ELR (cell line): Measurements from ENCODE around the gene GABBR2.

Source experiments
- DNase-seq: peaks from one replicate; pipeline ENCODE4 v3.0.0-alpha.2; 2015; ENCODE audit warnings: low read depth

The GABBR2 gene

DNA sequence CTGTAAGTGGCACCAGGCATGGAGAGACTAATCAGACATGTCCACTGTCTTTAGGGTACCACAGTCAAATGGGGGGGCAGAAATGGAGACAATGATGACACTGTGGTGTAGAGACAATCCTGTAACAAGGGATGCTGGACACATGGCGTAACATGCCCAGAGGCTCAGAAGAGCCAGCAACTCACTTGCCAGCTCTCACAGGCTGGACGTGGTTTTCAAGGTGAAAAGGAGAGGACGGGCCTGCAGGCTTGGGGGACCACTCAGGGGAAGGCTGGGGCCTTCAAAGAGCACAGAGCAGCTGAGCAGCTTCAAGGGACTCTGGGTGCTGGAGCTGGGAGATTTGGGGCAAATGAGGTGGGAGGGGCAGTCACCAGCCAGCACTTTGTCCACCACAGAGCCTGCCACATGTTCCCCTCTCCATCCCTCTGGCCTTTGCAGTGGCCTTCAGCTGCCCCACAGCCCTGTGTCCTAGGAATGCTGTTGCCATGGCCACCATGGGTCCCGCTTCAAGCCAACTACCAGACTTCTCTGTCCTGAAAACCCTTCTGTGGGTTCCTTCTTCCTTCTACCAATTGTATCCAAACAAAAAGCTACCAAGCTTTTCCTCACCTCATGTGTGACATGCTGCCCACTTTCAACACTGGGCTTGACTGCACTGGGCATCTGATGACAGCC lies 140.4 kb downstream of the GABBR2 start:
- DNase-seq: no peak

- DNase-seq: no peak
Observed at GRCh38 chr9:98567540-98568233, 141.0 kb downstream of the GABBR2 start.

GRCh38 chr9:98565152-98566135 lies 143.3 kb downstream of the GABBR2 start:
- DNase-seq: no peak

GRCh38 chr9:98564714-98565113 lies 144.0 kb downstream of the GABBR2 start:
- no peak for DNase-seq

DNA sequence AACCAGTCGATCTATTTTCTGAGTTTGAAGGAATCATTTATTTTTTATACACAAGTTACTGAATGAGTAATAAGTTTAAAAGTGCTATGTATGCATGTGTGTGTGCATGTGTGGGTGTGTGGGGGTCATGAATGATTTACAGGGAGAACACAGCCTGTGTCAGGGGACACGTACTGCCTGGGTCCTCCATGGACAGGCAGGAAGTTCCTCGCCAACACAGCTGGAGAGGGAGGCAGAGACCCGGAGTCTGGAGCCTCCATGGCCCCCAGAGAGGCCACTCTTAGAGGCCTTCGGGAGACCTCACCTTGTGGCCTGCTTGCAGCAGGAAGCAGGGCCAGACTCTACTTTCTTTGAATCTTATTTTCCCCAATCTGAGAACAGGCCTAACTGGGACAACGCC lies 144.7 kb downstream of the GABBR2 start:
- DNase-seq: no peak

DNA sequence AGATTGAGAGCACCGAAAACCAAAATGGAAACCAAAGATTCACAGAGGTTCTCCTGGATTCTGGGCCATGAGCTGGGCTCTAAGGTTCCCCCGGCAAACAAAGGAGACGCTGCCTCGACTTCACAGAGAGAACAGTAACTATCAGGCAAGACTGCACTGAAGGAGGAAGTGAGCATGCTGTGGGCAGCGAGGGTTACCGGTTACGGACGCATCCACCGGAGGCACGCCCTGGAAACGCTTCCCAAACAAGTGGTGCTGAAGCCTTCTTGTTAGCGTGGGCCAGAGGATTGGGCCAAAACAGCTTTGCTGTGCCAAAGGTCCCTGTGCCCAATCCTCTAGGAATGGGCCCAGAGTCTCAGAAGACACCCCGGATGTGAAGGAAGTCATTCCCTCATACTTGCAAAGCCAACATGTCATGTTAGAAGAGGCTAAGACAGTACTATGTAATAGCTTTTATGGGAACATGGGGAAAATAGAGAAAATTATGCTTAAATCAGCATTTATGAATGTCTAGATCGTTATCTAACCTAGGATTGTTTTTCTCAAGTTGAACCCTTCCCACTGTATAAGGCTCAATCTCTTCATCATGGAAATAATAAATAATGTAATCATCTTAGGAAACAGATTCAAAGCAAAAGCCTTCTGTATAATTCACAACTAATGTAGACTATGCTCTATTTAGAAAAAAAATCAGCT lies 145.4 kb downstream of the GABBR2 start:
- DNase-seq: no peak

DNA sequence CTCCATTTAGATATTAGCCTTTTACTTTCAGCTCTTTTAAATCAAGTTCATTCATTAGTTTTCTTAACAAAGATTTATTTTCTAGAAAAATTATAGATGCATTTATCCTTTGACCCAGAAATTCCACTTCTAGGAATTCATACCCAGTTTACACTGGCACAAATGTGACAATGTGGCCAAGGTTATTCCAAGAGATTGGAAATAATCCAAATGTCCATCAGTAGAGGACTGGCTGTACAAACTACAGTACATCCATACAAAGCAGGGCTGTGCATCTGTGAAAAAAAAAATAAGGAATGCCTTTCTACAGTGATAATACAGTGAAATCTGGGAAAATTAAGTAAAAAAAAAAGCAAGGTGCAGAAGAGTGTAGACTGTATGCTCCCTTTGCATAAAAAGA lies 149.2 kb downstream of the GABBR2 start:
- no peak for DNase-seq

GRCh38 chr9:98558575-98558974 lies 150.2 kb downstream of the GABBR2 start:
- peak; percentile 19 for DNase-seq

DNA sequence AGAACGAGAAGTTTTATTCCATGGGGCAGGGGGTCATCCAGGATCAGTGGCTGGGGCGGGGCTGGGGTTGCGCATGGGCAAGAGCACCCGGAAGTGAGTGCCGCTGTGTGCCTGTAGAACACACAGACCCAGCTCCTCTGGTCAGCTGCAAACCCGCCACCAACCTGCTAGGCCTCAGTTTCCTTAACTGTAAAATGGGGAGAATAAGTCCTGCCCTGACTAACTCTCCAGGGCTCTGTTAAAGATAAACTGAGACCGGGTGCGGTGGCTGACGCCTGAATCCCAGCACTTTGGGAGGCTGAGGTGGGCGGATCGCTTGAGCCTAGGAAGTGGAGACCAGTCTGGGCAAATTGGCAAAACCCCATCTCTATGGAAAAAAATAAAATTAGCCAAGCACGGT lies 152.2 kb downstream of the GABBR2 start:
- DNase-seq: no peak

GRCh38 chr9:98555651-98556465 lies 152.9 kb downstream of the GABBR2 start:
- no peak for DNase-seq

DNA sequence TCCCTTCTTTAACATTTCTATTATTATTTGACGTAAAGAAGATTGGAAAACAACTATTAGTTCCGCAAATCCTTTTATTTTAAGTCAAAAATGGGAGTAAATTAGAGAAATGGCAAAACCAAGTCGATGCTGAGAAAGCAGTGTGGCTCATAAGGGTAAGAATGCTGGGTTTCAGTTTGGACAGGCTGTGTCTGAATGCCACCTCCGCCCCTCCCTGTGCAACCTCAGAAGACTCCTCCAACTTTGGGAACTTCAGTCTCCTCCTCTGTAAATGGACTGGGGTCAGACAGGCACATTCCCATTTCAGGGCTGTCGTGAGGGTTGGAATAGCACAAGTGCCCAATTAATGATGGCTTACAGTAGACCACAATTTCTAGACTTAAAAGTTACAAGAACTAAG lies 154.0 kb downstream of the GABBR2 start:
- DNase-seq: no peak

GRCh38 chr9:98552331-98552730 lies 156.4 kb downstream of the GABBR2 start:
- DNase-seq: peak; percentile 61

- DNase-seq: peak; percentile 81
Observed at GRCh38 chr9:98551511-98552286, 157.0 kb downstream of the GABBR2 start.

DNA sequence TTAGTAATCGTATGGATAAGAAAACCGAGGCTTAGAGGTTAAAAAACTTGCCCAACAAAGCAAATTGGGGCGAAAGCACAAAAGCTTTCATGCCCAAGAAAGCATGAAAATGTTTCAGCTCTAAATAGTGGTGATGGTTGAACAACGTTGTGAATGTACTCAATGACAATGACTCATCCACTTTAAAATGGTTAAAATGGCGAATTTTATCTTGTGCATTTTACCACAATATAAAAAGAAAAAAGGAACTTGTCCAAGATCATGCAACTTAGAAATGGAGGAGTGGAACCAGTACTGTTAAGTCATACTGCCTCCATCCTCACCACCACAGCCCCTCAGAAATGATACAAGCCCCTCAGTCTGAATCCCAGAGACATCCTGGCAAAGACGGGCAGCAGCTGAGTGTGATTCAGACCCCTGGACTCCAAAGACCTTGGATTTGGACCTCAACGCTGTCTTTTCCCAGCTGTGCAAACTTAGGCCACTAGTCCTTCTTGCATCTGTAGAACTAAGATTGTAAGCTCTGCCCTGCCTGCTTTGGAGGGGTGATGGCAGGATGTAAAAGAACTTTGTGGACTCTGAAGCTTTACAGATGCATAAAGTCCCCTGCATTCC lies 158.4 kb downstream of the GABBR2 start:
- DNase-seq: peak; percentile 11

- DNase-seq: no peak
Observed at GRCh38 chr9:98549401-98549800, 159.3 kb downstream of the GABBR2 start.

DNA sequence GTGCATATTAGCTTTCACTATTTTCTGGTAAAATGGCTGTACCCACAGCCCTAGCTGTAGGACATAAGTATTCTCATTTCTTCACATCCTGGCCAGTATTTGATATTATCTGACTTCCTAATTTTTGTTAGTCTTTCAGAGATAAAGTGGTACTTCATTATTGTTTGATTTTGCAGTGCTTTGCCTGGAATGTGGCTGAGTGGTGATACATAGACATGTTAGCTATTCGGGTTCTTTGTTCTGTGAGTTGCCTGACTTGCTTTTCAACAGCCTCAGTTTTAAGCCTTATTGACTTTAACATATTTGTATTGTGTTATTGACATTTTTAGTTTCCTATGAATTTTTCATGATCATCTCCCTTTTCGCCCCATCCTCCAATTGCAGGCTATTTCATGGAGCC lies 161.1 kb downstream of the GABBR2 start:
- DNase-seq: no peak

DNA sequence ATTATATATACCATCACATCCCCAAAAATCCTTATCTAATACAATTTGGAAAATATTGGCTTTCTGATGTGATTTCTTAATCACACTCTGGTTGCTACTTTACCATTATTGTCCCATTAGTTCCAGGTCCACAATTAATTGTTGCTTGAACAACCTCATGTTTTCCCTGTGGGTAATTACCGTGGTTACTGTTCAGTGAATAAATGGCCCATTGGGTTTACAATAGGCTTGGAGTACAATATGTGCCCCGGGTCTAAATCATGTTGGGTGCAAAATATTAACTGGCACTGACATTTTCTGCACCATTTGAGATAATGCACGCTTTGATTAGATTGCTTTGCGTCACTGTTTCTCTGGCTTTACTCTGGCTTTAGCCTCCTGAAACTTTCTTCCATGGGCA lies 163.7 kb downstream of the GABBR2 start:
- no peak for DNase-seq

DNA sequence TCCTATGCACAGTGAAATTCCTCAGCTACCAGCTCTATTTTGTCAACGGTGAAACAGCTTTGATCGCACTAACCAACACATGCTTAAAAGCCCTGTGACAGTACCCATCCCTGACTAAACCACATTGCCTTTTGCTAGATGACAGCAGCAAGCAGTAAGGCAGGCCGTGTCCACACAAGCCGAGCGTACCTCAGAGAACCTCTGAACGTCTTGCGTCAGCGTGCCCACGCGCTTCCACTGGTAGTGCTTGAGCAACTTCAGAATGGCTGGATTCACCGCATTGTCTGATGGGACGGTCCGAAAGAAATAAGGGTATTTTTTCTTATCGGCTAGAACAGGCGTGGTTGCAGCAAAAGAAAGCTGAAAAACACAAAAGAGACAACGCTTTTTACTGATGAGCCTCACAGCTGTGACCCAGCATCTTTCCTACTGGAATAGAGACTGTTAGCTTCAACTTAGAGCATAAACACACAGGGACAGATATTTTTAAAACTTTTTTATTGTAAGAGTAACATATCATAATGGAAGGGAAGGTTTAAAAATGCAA lies 167.0 kb downstream of the GABBR2 start:
- DNase-seq: no peak

DNA sequence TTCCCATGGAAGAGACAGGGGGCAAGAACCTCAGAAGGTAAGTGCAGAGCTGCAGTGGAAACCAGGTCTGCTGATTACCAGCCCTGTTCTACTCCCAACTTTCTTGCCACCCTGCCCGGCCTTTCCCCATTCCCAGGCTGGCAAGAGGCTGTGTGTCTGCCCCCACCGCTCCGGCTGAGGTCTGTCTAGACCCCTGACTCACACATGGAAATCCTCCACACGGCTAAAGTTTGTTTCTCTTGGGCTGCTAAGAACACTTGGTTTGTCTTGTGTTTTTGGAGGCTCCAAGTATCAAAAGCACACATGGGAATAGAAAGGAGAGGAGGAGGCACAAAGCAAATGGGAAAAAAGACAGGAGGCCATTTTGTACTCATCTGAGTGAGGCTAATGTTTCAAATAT lies 168.3 kb downstream of the GABBR2 start:
- DNase-seq: no peak

DNA sequence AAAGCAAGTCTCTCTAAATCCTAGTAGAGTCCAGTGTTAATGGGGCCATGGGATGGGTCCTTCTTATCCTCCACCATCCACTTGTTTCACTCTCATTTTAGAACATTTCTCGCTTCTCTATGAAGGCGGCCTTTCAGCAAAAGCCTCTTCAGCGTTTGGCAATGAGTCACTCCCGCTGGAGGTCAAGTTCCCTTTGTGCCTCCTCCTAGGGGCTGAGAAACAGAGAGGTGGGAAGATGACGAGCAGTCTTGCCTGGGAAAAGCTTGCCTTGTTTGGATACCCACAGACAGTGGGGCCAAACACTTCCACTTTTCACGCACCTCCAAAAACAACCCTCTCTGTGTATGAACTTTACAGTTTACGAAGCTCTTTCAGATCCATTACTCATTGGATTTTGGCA lies 168.8 kb downstream of the GABBR2 start:
- peak; percentile 58 for DNase-seq
